ENCODE data around the gene PICALM. TPM values are rescaled to one million over a fixed set of nuclear protein-coding genes. Genes with fewer than 3 reads are reported as not detected.

PICALM gene
- total RNA-seq, 1 experiment from 2014 or later = 321 TPM

DNA sequence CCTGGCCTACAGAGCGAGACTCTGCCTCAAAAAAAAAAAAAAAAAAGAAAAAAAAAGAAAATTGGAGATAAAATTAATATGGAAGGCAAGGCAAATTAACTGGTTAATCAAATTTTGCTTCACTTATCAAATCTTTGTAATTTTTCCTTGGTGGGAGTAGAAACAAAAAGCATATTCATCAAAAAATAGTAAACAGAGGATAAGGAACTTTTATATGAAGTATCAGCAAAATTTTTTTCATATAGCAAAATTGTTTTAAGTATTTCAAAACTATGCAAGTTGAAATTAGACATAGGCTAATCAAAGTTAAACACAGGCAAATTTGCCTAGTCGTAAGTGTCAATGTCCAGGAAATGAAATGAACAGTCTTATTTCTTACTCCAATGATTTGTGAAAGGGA lies 33.0 kb downstream of the PICALM start:
- POLR2A ChIA-PET = interaction anchor here (0.7 kb wide), 1 partner anchor 94 kb away, joined by 14 read pairs; no protein-coding TSS in a partner anchor
- Histone ChIP-seq H3K9me3 (no peaks in the 10 kb centered on the region), H3K36me3 (ENCODE audit: control insufficient read depth, insufficient read depth, low read length) (no peaks in the 10 kb centered on the region), H3K4me1 (peaks cover 32% of the 10 kb centered on the region), H3K4me3 (ENCODE audit: low read depth, low read length) (no peak overlapping the region), H3K27me3 (replicated peaks; ENCODE audit: control insufficient read depth, insufficient read depth, low read length) (no peaks in the 10 kb centered on the region)
- Mint-ChIP-seq H3K4me1 (ENCODE audit: low read depth, unreplicated experiment) (peaks cover 49% of the 10 kb centered on the region), H3K4me3 (ENCODE audit: unreplicated experiment) (no peak overlapping the region), H3K27ac (ENCODE audit: unreplicated experiment) (peak overlapping the region; percentile 29), H3K36me3 (ENCODE audit: insufficient read depth, unreplicated experiment) (peaks cover 55% of the 10 kb centered on the region), H3K27me3 (ENCODE audit: insufficient read depth, unreplicated experiment) (no peaks in the 10 kb centered on the region), H3K9me3 (ENCODE audit: unreplicated experiment) (no peaks in the 10 kb centered on the region)
- DNase-seq = no peak
- TF ChIP-seq, protein P1, sequence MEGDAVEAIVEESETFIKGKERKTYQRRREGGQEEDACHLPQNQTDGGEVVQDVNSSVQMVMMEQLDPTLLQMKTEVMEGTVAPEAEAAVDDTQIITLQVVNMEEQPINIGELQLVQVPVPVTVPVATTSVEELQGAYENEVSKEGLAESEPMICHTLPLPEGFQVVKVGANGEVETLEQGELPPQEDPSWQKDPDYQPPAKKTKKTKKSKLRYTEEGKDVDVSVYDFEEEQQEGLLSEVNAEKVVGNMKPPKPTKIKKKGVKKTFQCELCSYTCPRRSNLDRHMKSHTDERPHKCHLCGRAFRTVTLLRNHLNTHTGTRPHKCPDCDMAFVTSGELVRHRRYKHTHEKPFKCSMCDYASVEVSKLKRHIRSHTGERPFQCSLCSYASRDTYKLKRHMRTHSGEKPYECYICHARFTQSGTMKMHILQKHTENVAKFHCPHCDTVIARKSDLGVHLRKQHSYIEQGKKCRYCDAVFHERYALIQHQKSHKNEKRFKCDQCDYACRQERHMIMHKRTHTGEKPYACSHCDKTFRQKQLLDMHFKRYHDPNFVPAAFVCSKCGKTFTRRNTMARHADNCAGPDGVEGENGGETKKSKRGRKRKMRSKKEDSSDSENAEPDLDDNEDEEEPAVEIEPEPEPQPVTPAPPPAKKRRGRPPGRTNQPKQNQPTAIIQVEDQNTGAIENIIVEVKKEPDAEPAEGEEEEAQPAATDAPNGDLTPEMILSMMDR (IDR thresholded peaks at IDR 0.05; ENCODE audit: insufficient read depth in 1 of 2, low read depth in 1 of 2, low read length in 1 of 2, severe bottlenecking in 1 of 2, unreplicated experiment in 1 of 2) = no peak
- BruUV-seq (replicated peaks) = no TSS peak
- CTCF ChIA-PET = no interaction called here
- intact Hi-C loops (cut with micrococcal nuclease; ENCODE audit: unreplicated experiment) = loop anchor here (2.0 kb wide), 1 partner anchor 183 kb away; no protein-coding TSS in a partner anchor

DNA sequence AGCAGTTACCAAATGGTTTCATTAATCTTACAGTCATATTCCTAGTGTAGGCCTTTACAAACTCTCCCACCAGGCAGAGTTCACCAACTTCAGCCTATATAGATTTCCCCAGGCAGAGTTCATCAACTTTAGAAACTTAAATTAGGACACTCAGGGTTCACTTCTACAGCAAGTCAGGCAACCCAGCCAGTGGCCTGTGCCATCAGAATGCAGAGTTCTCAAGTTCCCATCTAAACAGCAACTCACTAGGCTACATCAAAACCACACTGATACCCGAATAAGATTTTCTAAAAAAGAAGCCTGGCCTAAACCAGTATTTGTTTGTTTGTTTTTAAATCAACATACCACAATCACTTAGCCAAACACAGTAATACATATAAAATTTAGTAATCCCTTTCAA lies 33.7 kb downstream of the PICALM start:
- H3K27me3 Mint-ChIP-seq (ENCODE audit: insufficient read depth, unreplicated experiment) = no peaks in the 10 kb centered on the region
- peak overlapping the region; percentile 29 for H3K27ac Mint-ChIP-seq (ENCODE audit: unreplicated experiment)
- POLR2A ChIA-PET = interaction anchor here (0.7 kb wide), 1 partner anchor 94 kb away, joined by 14 read pairs; no protein-coding TSS in a partner anchor
- Histone ChIP-seq H3K4me1 (peaks cover 31% of the 10 kb centered on the region), H3K4me3 (ENCODE audit: low read depth, low read length) (no peak overlapping the region), H3K9me3 (no peaks in the 10 kb centered on the region), H3K27me3 (replicated peaks; ENCODE audit: control insufficient read depth, insufficient read depth, low read length) (no peaks in the 10 kb centered on the region), H3K36me3 (ENCODE audit: control insufficient read depth, insufficient read depth, low read length) (no peaks in the 10 kb centered on the region)
- CTCF ChIA-PET = interaction anchor here (0.6 kb wide), 1 partner anchor 180 kb away, joined by 3 read pairs; the partner anchor contains the start of gene CCDC83
- H3K36me3 Mint-ChIP-seq (ENCODE audit: insufficient read depth, unreplicated experiment) = peaks cover 57% of the 10 kb centered on the region
- no TSS peak for BruUV-seq (replicated peaks)
- intact Hi-C loops (cut with micrococcal nuclease; ENCODE audit: unreplicated experiment) = loop anchor here (2.0 kb wide), 1 partner anchor 184 kb away; no protein-coding TSS in a partner anchor
- no peak overlapping the region for H3K4me3 Mint-ChIP-seq (ENCODE audit: unreplicated experiment)
- TF ChIP-seq, protein P1 (IDR thresholded peaks at IDR 0.05; ENCODE audit: insufficient read depth in 1 of 2, low read depth in 1 of 2, low read length in 1 of 2, severe bottlenecking in 1 of 2, unreplicated experiment in 1 of 2) = no peak
- H3K9me3 Mint-ChIP-seq (ENCODE audit: unreplicated experiment) = no peaks in the 10 kb centered on the region
- H3K4me1 Mint-ChIP-seq (ENCODE audit: low read depth, unreplicated experiment) = peaks cover 54% of the 10 kb centered on the region
- no peak for DNase-seq

DNA sequence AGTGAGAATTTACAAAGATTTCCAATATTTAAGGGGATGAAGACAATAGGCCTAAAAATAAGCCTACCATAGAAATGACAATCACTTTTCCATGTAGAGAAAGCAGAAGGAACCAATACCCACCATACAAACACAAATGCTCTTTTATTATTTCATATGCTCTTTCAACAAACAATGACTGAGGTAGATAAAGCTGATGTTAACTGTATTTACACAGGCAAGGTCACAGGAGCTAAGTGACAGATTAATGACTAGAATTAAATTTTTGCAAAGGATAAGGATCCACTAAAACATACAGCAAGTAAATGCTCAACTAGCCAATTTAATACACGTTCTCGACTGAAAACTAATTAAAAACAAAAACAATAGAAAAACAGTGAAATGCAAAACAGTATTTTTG lies 34.2 kb downstream of the PICALM start:
- no peaks in the 10 kb centered on the region for H3K27me3 ChIP-seq (replicated peaks; ENCODE audit: control insufficient read depth, insufficient read depth, low read length)
- TF ChIP-seq, protein P1 (IDR thresholded peaks at IDR 0.05; ENCODE audit: insufficient read depth in 1 of 2, low read depth in 1 of 2, low read length in 1 of 2, severe bottlenecking in 1 of 2, unreplicated experiment in 1 of 2) = no peak
- Mint-ChIP-seq H3K4me3 (ENCODE audit: unreplicated experiment) (no peak overlapping the region), H3K9me3 (ENCODE audit: unreplicated experiment) (no peaks in the 10 kb centered on the region), H3K4me1 (ENCODE audit: low read depth, unreplicated experiment) (peaks cover 51% of the 10 kb centered on the region), H3K27me3 (ENCODE audit: insufficient read depth, unreplicated experiment) (no peaks in the 10 kb centered on the region), H3K36me3 (ENCODE audit: insufficient read depth, unreplicated experiment) (peaks cover 55% of the 10 kb centered on the region), H3K27ac (ENCODE audit: unreplicated experiment) (no peak overlapping the region)
- ChIA-PET CTCF (interaction anchor here (0.6 to 1.0 kb wide), 2 partner anchors 34 to 180 kb away, joined by 3 to 4 read pairs; partner anchors contain the start of genes CCDC83 and PICALM), POLR2A (no interaction called here)
- intact Hi-C loops (cut with micrococcal nuclease; ENCODE audit: unreplicated experiment) = loop anchor here (2.0 kb wide), 1 partner anchor 184 kb away; no protein-coding TSS in a partner anchor
- BruUV-seq (replicated peaks) = no TSS peak
- no peaks in the 10 kb centered on the region for H3K9me3 ChIP-seq
- H3K36me3 ChIP-seq (ENCODE audit: control insufficient read depth, insufficient read depth, low read length) = no peaks in the 10 kb centered on the region
- H3K4me3 ChIP-seq (ENCODE audit: low read depth, low read length) = no peak overlapping the region
- DNase-seq = no peak
- H3K4me1 ChIP-seq = peaks cover 31% of the 10 kb centered on the region

All from Caco-2 (cell line).